ENCODE results near the gene MLF2. TPM values are rescaled to one million over a fixed set of nuclear protein-coding genes. Genes with fewer than 3 reads are reported as not detected.

MLF2 gene
- total and polyA plus RNA-seq, 2 of the 13 experiments (the other 11 are each of a cell fraction or from before 2014, with no cell fraction given), result 88.1 to 167 TPM

DNA sequence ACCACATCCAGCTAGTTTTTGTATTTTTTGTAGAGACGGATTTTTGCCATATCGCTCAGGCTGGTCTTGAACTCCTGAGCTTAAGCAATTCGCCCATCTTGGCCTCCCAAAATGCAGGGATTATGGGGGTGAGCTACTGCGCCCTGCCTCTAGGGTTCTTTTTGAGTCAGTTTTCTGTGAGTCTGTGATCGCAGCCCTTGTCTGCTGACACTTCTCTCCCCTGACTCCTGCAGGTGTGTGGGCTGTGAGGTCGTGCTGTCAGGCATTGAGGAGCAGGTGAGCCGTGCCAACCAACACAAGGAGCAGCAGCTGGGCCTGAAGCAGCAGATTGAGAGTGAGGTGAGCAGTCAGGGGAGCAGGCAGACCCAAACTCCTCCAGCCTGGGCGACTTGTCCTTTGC, 22.8 kb downstream of the MLF2 start:
- H4K20me1 ChIP-seq (ENCODE audit: insufficient read depth, low read length), result no peaks in the 10 kb centered on the region
- H3K36me3 ChIP-seq (replicated peaks in 1 of 2; ENCODE audit: control insufficient read depth in 1 of 2, insufficient read depth in 2 of 2, low read length in 2 of 2), result peaks cover 12 to 37% of the 10 kb centered on the region in 2 experiments; a peak in 4 of 5 replicates
- DNase-seq (ENCODE audit: low spot score) (no peak), ATAC-seq (no peak), FAIRE-seq (no peak)
- no peak overlapping the region for H3K9ac ChIP-seq (ENCODE audit: insufficient read depth, low read depth, low read length)
- no peaks in the 10 kb centered on the region for H3K9me3 ChIP-seq (ENCODE audit: low read length)
- CTCF ChIA-PET (ENCODE audit: low intra/inter-chr PET ratio, low total read pairs), result no interaction called here
- POLR2A ChIA-PET, result no interaction called here
- H2AFZ ChIP-seq (ENCODE audit: low read length), result no peak overlapping the region
- no peaks in the 10 kb centered on the region for H3K79me2 ChIP-seq (ENCODE audit: insufficient read depth, low read length)
- intact Hi-C loops (cut with micrococcal nuclease; ENCODE audit: unreplicated experiment), result no loop called here
- H3K4me3 ChIP-seq (replicated peaks in 1 of 3; ENCODE audit: insufficient read depth in 1 of 3, low read depth in 2 of 3, low read length in 3 of 3), result no peak overlapping the region
- H3K4me1 ChIP-seq (ENCODE audit: insufficient read depth, low read length), result peaks cover 8% of the 10 kb centered on the region
- no peak overlapping the region for H3K27ac ChIP-seq (ENCODE audit: extremely low read length, insufficient read depth, low read length)
- 88% methylated on average over 7 of the region's 8 CpGs for WGBS (ENCODE audit: low lambda C conversion rate)
- in situ Hi-C loops (cut with HindIII; ENCODE audit: extremely low pct_ligation_motif_present, low pct_unique_long_range_greater_than_20kb), result no loop called here
- TF ChIP-seq ATF7 (IDR thresholded peaks at IDR 0.05), result no peak
- no peak for TF ChIP-seq ATF7 (CRISPR knock-in tag; IDR thresholded peaks at IDR 0.05)
- no peak for TF ChIP-seq NR3C1 (CRISPR knock-in tag; IDR thresholded peaks at IDR 0.05)
- TF ChIP-seq FOXO1 (CRISPR knock-in tag; IDR thresholded peaks at IDR 0.05), result no peak
- no peak for TF ChIP-seq PCBP2 (optimal IDR thresholded peaks at IDR 0.05; ENCODE audit: low read depth, low read length, poor library complexity, severe bottlenecking)
- no peak for TF ChIP-seq HOXA5 (CRISPR knock-in tag; IDR thresholded peaks at IDR 0.05)
- no peaks in the 10 kb centered on the region for H3K27me3 ChIP-seq (ENCODE audit: control insufficient read depth in 1 of 2, insufficient read depth in 2 of 2, low read length in 2 of 2)
- no peak overlapping the region for H3K4me2 ChIP-seq (ENCODE audit: low read depth, low read length)
- no TSS peak for BruUV-seq (replicated peaks)

DNA sequence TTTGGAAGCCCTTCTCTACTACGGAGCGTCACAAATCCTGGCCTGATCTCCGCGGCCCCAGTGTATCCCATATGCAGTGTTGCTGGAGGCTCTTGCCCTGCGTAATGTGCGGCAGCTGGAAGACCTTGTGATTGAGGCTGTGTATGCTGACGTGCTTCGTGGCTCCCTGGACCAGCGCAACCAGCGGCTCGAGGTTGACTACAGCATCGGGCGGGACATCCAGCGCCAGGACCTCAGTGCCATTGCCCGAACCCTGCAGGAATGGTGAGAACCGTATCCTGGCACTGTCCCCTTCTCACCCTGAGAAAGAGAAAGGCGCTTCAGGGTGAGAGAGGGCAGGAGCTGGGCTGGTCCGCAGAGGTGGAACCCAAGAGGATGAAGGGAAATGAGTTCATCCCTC, 23.8 kb downstream of the MLF2 start:
- Histone ChIP-seq H3K9me3 (ENCODE audit: low read length) (no peaks in the 10 kb centered on the region), H3K79me2 (ENCODE audit: insufficient read depth, low read length) (peaks cover 3% of the 10 kb centered on the region), H3K4me1 (ENCODE audit: insufficient read depth, low read length) (peaks cover 18% of the 10 kb centered on the region), H3K36me3 (replicated peaks in 1 of 2; ENCODE audit: control insufficient read depth in 1 of 2, insufficient read depth in 2 of 2, low read length in 2 of 2) (peaks cover 12 to 37% of the 10 kb centered on the region in 2 experiments; a peak in 4 of 5 replicates), H3K27me3 (ENCODE audit: control insufficient read depth in 1 of 2, insufficient read depth in 2 of 2, low read length in 2 of 2) (no peaks in the 10 kb centered on the region), H3K27ac (ENCODE audit: extremely low read length, insufficient read depth, low read length) (no peak overlapping the region), H3K9ac (ENCODE audit: insufficient read depth, low read depth, low read length) (no peak overlapping the region), H2AFZ (ENCODE audit: low read length) (no peak overlapping the region), H3K4me2 (ENCODE audit: low read depth, low read length) (no peak overlapping the region), H3K4me3 (replicated peaks in 1 of 3; ENCODE audit: insufficient read depth in 1 of 3, low read depth in 2 of 3, low read length in 3 of 3) (no peak overlapping the region), H4K20me1 (ENCODE audit: insufficient read depth, low read length) (no peaks in the 10 kb centered on the region)
- no peak for TF ChIP-seq ATRX (CRISPR knock-in tag; IDR thresholded peaks at IDR 0.05; ENCODE audit: borderline replicate concordance)
- no peak for TF ChIP-seq ARNT2 (CRISPR knock-in tag; IDR thresholded peaks at IDR 0.05; ENCODE audit: low read depth)
- TF ChIP-seq ZNF432 (CRISPR knock-in tag; IDR thresholded peaks at IDR 0.05; ENCODE audit: borderline replicate concordance), result no peak
- TF ChIP-seq ZNF839 (CRISPR knock-in tag; IDR thresholded peaks at IDR 0.05; ENCODE audit: borderline replicate concordance), result no peak
- TF ChIP-seq SIX1 (CRISPR knock-in tag; IDR thresholded peaks at IDR 0.05; ENCODE audit: borderline replicate concordance), result no peak
- no peak for TF ChIP-seq MAF1 (CRISPR knock-in tag; IDR thresholded peaks at IDR 0.05; ENCODE audit: borderline replicate concordance)
- 96% methylated on average over 13 of the region's 18 CpGs for WGBS (ENCODE audit: low lambda C conversion rate)
- intact Hi-C loops (cut with micrococcal nuclease; ENCODE audit: unreplicated experiment), result no loop called here
- BruUV-seq (replicated peaks), result no TSS peak
- ChIA-PET CTCF (ENCODE audit: low intra/inter-chr PET ratio, low total read pairs) (no interaction called here), POLR2A (no interaction called here)
- no peak for FAIRE-seq
- no peak for DNase-seq (ENCODE audit: low spot score)
- in situ Hi-C loops (cut with HindIII; ENCODE audit: extremely low pct_ligation_motif_present, low pct_unique_long_range_greater_than_20kb), result no loop called here
- ATAC-seq, result no peak
